ENCODE data around the gene CNTD1.
"Not testable (repeated sequence)": the region's sequence is repeated elsewhere in the genome, so short reads cannot be mapped to it uniquely, and the experiment has no call there.

CNTD1 gene, protein sequence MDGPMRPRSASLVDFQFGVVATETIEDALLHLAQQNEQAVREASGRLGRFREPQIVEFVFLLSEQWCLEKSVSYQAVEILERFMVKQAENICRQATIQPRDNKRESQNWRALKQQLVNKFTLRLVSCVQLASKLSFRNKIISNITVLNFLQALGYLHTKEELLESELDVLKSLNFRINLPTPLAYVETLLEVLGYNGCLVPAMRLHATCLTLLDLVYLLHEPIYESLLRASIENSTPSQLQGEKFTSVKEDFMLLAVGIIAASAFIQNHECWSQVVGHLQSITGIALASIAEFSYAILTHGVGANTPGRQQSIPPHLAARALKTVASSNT

DNA sequence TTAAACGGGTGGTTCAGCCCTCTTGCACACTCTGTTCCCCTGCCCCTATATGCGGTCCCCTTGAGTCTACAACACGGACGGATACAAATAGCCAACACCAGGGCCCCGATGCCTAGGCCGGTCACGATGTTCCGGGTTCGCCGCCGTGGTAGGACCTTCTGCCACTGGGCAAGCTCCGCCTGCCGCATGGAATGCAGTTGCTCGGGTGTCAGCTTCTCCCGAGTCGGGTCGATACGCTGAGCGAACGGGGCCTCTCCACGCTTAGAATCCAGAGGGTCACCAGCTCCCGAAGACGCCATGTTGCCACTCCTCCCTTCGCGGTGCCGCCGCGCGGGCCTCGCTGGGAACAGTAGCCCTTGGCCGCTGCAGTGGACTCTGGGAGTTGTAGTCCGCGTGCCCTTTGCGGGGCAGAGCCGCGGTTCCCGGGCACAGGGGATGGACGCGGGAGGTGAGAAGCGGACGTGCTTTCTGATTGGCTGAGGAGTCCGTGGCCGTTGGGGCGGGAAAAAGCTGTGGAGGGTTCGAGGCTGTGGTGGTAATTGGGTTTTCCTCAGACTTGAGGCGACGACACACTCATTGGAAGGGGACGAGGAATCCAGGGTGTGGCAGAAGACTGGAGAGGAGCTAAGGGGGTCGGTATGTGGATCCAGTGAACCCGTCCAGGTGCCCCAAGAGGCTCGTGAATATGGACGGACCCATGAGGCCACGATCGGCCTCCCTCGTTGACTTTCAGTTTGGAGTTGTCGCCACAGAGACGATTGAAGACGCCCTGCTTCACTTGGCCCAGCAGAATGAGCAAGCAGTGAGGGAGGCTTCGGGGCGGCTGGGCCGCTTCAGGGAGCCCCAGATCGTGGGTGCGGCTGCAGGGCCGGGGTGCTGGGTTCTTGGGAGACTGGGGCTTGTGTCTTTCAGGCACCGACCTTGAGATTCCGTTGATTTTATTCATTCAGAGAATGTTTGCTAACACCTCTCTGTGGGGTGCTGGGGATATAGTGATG is at the start of gene CNTD1, which contains the start of gene COA3:
TSS of gene CNTD1 (plus strand) at position 479 of the 998 bp plus-strand sequence. CDS start at position 686, 207 bp downstream.
TSS of gene COA3 (minus strand) at position 322 of the 998 bp plus-strand sequence. CDS start at position 299, 23 bp downstream.
- Histone ChIP-seq H3K9ac (ENCODE audit: low read depth, low read length) (peak within 1 kb of the TSS; percentile 92), H3K9me3 (ENCODE audit: control insufficient read depth, insufficient read depth, low read length) (no peaks in the 10 kb centered on the region), H3K4me1 (ENCODE audit: insufficient read depth, low read length) (0 out of 2 replicates have a peak, but pooled peaks cover 5% of the 10 kb centered on the region), H3K36me3 (ENCODE audit: insufficient read depth, low read length) (no peaks in the 10 kb centered on the region)

DNA sequence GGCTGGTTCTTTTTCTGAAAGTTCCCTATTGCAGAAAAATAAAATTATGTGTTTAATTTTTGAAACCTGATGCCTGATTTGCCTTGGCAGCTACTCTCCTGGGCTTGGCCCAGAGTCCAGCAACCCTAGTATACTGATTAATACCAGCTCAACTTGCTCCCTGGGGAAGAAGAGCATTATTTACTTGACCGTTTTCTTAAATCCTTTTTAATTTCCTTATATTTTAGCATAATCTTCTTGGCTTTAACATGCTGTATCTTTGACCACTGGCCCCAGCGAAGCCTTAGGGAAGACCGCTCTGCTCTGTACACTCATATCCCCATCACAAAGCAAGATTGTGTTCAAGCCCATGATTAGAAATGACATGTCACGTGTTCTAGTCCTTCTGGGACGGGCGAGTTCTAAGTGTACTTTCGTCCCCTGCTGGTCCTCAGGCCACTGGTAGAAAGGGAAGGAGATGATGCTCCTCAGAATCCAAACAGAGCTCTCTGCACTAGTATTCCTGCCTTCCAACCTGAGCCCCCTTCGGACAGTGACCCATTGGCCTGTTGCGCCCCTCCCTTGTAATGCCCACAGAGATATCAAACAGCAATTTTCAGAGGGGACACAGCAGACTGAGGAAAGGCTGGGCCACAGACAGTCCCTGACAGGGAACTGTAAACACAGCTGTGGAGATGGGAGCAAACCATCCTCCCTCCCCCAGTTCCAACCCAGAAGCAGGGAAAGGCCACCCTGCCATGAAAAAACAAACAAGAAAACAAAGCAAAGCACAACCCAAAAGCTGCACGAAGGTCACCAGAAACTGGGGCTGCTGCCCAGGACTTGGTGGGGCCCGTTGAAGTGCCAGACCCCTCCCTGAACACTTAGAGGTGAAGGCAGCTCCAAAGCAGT is 49.5 kb upstream of the CNTD1 start:
- Histone ChIP-seq H3K9ac (ENCODE audit: low read depth, low read length) (no peak overlapping the region), H3K36me3 (ENCODE audit: insufficient read depth, low read length) (no peaks in the 10 kb centered on the region), H3K9me3 (ENCODE audit: control insufficient read depth, insufficient read depth, low read length) (no peaks in the 10 kb centered on the region), H3K4me1 (ENCODE audit: insufficient read depth, low read length) (peaks cover 25% of the 10 kb centered on the region)

DNA sequence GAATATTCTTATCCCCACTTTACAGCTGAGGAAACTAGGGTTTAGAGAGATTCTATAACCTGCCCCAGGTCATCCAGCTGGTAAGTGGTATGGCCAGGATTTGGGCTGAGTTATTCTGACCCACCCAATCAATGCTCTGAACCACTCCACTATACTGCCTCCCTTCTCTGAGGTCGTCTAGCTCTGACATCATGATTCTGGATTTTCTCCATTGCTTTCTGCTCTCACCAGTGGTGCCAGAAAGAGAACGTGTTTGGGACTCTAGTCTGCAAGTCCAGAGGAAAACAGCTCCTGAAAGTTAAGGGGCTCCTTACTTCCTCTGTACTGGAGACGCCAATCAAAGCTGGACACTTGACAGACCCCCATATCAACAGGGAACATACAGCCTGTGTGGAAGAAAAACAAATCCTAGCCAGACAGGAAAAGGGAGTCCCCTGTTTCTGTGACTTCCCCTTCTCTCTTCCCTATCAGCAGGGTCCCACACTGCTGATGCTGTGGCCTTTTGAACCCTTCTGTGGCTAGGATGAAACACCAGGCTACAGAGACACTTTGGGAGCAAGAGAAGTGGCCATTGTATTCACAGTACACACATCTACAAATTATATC is 47.8 kb upstream of the CNTD1 start:
- no peaks in the 10 kb centered on the region for H3K9me3 ChIP-seq (ENCODE audit: control insufficient read depth, insufficient read depth, low read length)
- H3K4me1 ChIP-seq (ENCODE audit: insufficient read depth, low read length), result peaks cover 25% of the 10 kb centered on the region
- H3K36me3 ChIP-seq (ENCODE audit: insufficient read depth, low read length), result no peaks in the 10 kb centered on the region
- H3K9ac ChIP-seq (ENCODE audit: low read depth, low read length), result no peak overlapping the region

DNA sequence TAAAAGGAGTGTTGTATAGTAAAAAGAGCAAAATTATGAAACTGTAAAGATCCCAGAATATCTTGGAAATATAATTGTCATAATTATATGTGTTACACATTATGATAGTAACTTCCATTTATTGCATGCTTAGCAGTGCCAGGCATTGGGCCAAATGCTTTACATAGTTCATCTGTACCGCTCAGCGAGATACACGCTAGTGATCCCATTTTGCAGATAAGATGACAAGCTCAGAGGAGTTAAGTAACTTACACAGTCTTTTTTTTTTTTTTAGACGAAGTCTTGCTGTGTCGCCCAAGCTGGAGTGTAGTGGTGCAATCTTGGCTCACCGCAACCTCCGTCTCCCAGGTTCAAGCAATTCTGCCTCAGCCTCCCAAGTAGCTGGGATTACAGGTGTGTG is 47.0 kb upstream of the CNTD1 start:
- Histone ChIP-seq H3K36me3 (ENCODE audit: insufficient read depth, low read length) (no peaks in the 10 kb centered on the region), H3K4me1 (ENCODE audit: insufficient read depth, low read length) (peaks cover 25% of the 10 kb centered on the region), H3K9ac (ENCODE audit: low read depth, low read length) (no peak overlapping the region), H3K9me3 (ENCODE audit: control insufficient read depth, insufficient read depth, low read length) (no peaks in the 10 kb centered on the region)

DNA sequence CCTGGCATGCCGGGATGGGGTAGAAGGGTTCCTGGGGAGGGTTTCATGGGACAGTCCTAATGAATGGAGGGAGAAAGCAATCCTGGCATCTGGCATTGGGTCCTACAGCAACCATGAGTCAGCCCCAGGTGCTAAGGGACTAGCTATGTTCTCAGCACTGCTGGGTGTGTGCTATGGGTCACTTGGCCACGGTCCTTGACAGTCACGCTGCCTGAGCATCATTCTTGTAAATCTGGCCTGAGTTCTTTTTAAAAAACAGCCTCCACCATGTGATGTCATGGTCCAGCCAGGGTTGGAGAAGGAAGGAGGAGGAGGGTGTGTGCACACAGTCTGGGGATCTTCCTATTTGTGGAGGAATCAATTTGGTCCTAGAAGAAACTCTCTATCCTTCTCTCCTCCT is 43.9 kb upstream of the CNTD1 start:
- H3K9ac ChIP-seq (ENCODE audit: low read depth, low read length), result no peak overlapping the region
- peaks cover 4% of the 10 kb centered on the region; the same call in 1 of the 2 replicates for H3K4me1 ChIP-seq (ENCODE audit: insufficient read depth, low read length)
- H3K36me3 ChIP-seq (ENCODE audit: insufficient read depth, low read length), result no peaks in the 10 kb centered on the region
- H3K9me3 ChIP-seq (ENCODE audit: control insufficient read depth, insufficient read depth, low read length), result no peaks in the 10 kb centered on the region

DNA sequence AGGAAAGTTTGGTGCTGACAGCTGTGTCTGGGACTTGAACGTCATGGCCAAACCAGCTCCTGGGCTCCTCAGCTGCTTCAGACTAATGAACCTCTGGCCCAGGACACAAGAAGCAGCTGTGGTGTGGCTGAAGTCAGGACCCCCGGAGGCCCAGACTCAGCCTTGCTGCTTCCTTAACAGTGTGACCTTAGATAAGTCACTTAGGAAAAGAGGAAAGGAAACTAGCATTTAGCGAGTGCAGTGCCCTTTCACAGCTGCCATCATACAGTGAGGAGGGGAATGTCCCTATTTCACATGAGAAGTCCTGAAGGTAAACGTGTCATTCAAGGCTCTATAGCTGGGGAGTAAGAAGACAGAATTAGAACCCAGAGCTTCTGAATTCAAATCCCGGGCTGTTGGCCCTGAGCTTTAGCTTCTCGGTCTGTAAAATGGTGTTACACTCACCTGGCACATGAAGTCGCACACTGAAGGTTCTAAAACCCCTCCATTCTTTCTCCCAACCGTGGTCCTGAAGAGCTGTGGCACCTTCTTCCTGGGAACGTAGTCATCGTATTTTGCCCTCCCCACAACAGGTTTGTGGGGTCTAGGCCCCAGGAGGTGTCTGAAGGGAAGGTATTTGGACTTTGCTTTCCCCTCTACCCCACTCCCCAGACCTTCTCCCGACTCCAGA is 38.5 kb upstream of the CNTD1 start:
- Histone ChIP-seq H3K9ac (ENCODE audit: low read depth, low read length) (peak overlapping the region; percentile 81), H3K9me3 (ENCODE audit: control insufficient read depth, insufficient read depth, low read length) (no peaks in the 10 kb centered on the region), H3K36me3 (ENCODE audit: insufficient read depth, low read length) (no peaks in the 10 kb centered on the region), H3K4me1 (ENCODE audit: insufficient read depth, low read length) (peaks cover 16% of the 10 kb centered on the region)

DNA sequence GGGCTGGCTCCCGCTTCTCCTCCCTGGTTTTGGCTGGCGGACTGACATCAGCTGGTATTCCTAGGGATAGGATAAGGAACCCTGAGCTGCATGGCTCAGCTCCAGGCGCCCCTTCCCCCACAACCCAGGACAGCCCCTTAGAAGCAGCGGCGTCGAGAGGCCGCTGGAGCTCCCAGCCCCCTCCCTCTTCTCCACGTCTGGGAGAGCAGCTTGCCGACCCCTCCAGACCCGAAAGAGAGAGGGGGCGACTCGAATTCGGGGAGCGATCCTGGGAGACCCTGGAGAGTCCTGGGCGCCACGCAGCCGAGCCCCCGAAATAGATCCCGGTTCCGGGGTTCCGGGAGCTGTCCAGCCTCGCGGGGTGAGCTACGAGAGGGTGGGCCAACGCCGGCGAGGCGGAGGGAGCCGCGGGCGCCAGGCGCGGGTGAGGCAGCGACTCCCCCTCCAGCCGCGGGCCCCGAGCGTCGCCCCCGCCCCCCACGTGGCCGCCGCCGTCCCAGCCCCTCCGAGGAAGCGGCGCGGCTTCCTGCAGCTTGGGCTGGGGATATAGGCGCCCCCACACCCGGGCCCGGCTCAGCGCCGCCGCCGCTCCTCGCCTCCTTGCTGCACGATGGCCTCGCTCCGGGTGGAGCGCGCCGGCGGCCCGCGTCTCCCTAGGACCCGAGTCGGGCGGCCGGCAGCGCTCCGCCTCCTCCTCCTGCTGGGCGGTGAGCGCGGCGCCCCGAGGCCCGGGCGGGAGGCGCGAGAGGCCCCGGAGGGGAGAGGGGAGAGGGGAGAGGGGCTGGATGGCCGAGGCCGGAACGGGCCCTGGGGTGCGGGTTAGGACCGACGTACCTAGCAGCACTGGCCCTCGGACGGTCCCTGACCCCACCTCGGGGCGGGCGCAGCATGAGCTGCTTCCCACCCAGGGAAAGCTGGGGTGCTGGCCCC is 37.7 kb upstream of the CNTD1 start, which contains the start of gene RAMP2:
TSS of gene RAMP2 (plus strand) at position 576 of the 930 bp plus-strand sequence. CDS start at position 611, 35 bp downstream.
- H3K9ac ChIP-seq (ENCODE audit: low read depth, low read length), result peak within 1 kb of the TSS; percentile 81
- H3K9me3 ChIP-seq (ENCODE audit: control insufficient read depth, insufficient read depth, low read length), result no peaks in the 10 kb centered on the region
- peaks cover 16% of the 10 kb centered on the region for H3K4me1 ChIP-seq (ENCODE audit: insufficient read depth, low read length)
- H3K36me3 ChIP-seq (ENCODE audit: insufficient read depth, low read length), result no peaks in the 10 kb centered on the region

DNA sequence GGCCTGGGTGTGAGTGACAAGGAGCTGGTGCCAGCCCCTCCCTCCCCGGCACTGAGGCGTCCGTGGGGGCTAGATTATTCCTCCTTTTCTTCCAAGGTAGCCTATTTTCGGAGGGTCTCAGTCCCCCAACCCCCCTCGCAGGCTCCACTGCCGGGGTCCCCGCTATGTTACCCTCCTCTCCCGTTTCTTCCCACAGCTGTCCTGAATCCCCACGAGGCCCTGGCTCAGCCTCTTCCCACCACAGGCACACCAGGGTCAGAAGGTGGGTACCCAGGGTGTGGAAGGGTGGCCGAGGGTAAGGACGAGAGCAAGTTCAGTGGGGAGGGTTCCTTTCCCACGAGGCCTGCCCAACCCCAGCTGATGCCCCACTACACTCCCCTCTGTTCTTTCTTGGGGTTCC is 37.0 kb upstream of the CNTD1 start:
- Histone ChIP-seq H3K9ac (ENCODE audit: low read depth, low read length) (peak overlapping the region; percentile 81; the same call in 1 of the 2 replicates), H3K36me3 (ENCODE audit: insufficient read depth, low read length) (no peaks in the 10 kb centered on the region), H3K4me1 (ENCODE audit: insufficient read depth, low read length) (peaks cover 16% of the 10 kb centered on the region), H3K9me3 (ENCODE audit: control insufficient read depth, insufficient read depth, low read length) (no peaks in the 10 kb centered on the region)

DNA sequence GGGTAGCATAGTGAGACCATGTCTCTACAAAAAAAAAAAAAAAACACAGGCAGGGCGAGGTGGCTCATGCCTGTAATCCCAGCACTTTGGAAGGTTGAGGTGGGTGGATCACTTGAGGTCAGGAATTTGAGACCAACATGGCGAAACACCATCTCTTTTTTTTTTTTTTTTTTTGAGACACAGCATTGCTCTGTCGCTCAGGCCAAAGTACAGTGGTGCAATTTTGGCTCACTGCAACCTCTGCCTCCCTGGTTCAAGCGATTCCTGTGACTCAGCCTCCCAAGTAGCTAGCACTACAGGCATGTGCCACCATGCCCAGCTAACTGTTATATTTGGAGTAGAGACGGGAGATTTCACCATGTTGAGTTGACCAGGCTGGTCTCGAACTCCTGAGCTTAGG is 32.5 kb upstream of the CNTD1 start:
- H3K9me3 ChIP-seq (ENCODE audit: control insufficient read depth, insufficient read depth, low read length), result no peaks in the 10 kb centered on the region
- H3K36me3 ChIP-seq (ENCODE audit: insufficient read depth, low read length), result no peaks in the 10 kb centered on the region
- peaks cover 16% of the 10 kb centered on the region for H3K4me1 ChIP-seq (ENCODE audit: insufficient read depth, low read length)
- no peak overlapping the region for H3K9ac ChIP-seq (ENCODE audit: low read depth, low read length)

DNA sequence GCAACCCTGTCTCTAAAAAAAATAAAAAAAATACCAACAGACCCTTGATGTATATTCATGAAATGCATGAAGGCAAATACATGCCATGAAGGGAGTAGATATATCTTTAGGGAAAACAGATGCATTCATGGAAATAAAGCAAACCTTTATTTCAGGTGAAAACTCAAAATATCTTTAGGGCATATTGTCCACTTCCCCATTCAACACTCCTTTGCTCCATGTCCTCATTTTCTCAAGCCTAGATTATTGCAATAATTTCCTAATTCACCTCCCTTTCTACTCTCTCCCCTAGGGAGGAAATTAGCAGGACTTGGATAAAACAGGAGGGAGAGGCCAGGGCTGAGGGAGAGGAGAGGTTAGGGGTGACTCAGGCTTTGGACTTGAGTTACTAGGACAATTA is 31.1 kb upstream of the CNTD1 start:
- Histone ChIP-seq H3K36me3 (ENCODE audit: insufficient read depth, low read length) (no peaks in the 10 kb centered on the region), H3K9me3 (ENCODE audit: control insufficient read depth, insufficient read depth, low read length) (no peaks in the 10 kb centered on the region), H3K9ac (ENCODE audit: low read depth, low read length) (no peak overlapping the region), H3K4me1 (ENCODE audit: insufficient read depth, low read length) (peaks cover 8% of the 10 kb centered on the region)

DNA sequence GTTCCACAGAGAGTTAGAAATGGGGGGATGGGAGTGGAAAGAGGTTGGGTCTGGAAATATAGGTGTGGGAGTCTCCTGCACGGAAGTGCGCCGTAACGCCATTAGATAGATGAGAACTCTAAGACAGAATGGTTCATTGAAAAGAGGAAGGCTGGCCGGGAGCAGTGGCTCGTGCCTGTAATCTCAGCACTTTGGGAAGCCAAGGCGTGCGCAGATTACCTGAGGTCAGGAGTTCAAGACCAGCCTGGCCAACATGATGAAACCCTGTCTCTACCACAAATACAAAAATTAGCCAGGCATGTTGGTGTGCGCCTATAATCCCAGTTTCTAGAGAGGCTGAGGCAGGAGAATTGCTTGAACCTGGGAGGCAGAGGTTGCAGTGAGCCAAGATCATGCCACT is 30.7 kb upstream of the CNTD1 start:
- not testable (repeated sequence) for H3K9me3 ChIP-seq (ENCODE audit: control insufficient read depth, insufficient read depth, low read length)

DNA sequence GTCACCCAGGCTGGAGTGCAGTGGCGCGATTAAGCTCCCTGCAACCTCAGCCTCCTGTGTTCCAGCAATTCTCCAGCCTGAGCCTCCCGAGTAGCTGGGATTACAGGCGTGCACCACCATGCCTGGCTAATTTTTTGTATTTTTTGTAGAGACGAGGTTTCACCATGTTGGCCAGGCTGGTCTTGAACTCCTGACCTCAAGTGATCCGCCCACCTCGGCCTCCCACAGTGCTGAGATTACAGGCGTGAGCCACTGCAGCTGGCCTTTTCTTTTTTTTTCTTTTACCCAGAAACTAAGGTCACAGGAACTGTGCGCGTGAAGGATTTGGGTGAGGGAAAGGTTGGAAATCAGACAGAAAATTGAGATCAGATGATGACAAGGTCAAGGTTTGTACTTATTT is 28.7 kb upstream of the CNTD1 start:
- not testable (repeated sequence) for H3K36me3 ChIP-seq (ENCODE audit: insufficient read depth, low read length); H3K9me3 ChIP-seq (ENCODE audit: control insufficient read depth, insufficient read depth, low read length); H3K9ac ChIP-seq (ENCODE audit: low read depth, low read length); H3K4me1 ChIP-seq (ENCODE audit: insufficient read depth, low read length)

More for the DNA sequence above, 30.7 kb upstream of the CNTD1 start:
- not testable (repeated sequence) for H3K36me3 ChIP-seq (ENCODE audit: insufficient read depth, low read length); H3K9ac ChIP-seq (ENCODE audit: low read depth, low read length); H3K4me1 ChIP-seq (ENCODE audit: insufficient read depth, low read length)

Data from ES-I3 (cell line).